Ectodermal cell (in vitro differentiated cells): ENCODE measurements around the gene CD79A.

Source experiments
- H3K27ac ChIP-seq: 2 replicates; pipeline ENCODE4 v1.7.0; 2013; ENCODE audit warnings: mild to moderate bottlenecking, low read depth, low read length; ENCODE audit not compliant: insufficient read depth, poor library complexity, severe bottlenecking
- H3K27me3 ChIP-seq: 2 replicates; pipeline ENCODE4 v1.7.0; 2013; ENCODE audit warnings: mild to moderate bottlenecking, low read length; ENCODE audit not compliant: insufficient read depth, control insufficient read depth, poor library complexity, severe bottlenecking
- H3K36me3 ChIP-seq: one replicate; pipeline ENCODE4 v1.7.0; 2013; ENCODE audit warnings: low read length; ENCODE audit not compliant: control insufficient read depth, insufficient read depth
- H3K4me1 ChIP-seq: one replicate; pipeline ENCODE4 v1.7.0; 2013; ENCODE audit warnings: low read length; ENCODE audit not compliant: control insufficient read depth, insufficient read depth
- H3K4me3 ChIP-seq: 2 replicates; pipeline ENCODE4 v1.7.0; 2013; ENCODE audit warnings: low read depth, low read length, control low read depth; ENCODE audit not compliant: insufficient read depth
- H3K9me3 ChIP-seq: 2 replicates; pipeline ENCODE4 v1.7.0; 2013; ENCODE audit warnings: mild to moderate bottlenecking, low read length, moderate library complexity; ENCODE audit not compliant: control insufficient read depth
- WGBS, 2 experiments: methylation state at CpG; one replicate each; pipeline ENCODE4 v1.1.7; 2013; ENCODE audit warnings: missing lambda C conversion rate in 2 of 2; 5-methylcytosine and 5-hydroxymethylcytosine counted together

CD79A gene

GRCh38 chr19:41862445-41862986, 14.6 kb upstream of the CD79A start:
- Histone ChIP-seq H3K4me1 (peaks cover 17% of the 10 kb centered on the region), H3K27ac (no peak overlapping the region), H3K9me3 (no peaks in the 10 kb centered on the region), H3K27me3 (no peaks in the 10 kb centered on the region), H3K4me3 (no peak overlapping the region), H3K36me3 (peaks cover 42% of the 10 kb centered on the region)
- 80 to 96% methylated on average over 1 to 2 of the region's 2 CpGs for WGBS, 2 experiments

- Histone ChIP-seq H3K36me3 (peaks cover 50% of the 10 kb centered on the region), H3K4me1 (peaks cover 17% of the 10 kb centered on the region), H3K9me3 (no peaks in the 10 kb centered on the region), H3K27ac (no peak overlapping the region), H3K4me3 (no peak overlapping the region), H3K27me3 (no peaks in the 10 kb centered on the region)
- WGBS, 2 experiments: 94 to 95% methylated on average over 11 of the region's 11 CpGs
These were observed 13.7 kb upstream of the CD79A start for GRCh38 chr19:41863209-41863931.

- Histone ChIP-seq H3K27me3 (no peaks in the 10 kb centered on the region), H3K36me3 (peaks cover 59% of the 10 kb centered on the region), H3K27ac (no peak overlapping the region), H3K9me3 (no peaks in the 10 kb centered on the region), H3K4me3 (no peak overlapping the region), H3K4me1 (peaks cover 17% of the 10 kb centered on the region)
- 97 to 98% methylated on average over 5 of the region's 5 CpGs for WGBS, 2 experiments
These were observed 12.7 kb upstream of the CD79A start for GRCh38 chr19:41864374-41864773.

- WGBS, 2 experiments: 91 to 100% methylated on average over 3 of the region's 3 CpGs
- Histone ChIP-seq H3K4me3 (no peak overlapping the region), H3K4me1 (peaks cover 16% of the 10 kb centered on the region), H3K27ac (no peak overlapping the region), H3K36me3 (peaks cover 68% of the 10 kb centered on the region), H3K9me3 (no peaks in the 10 kb centered on the region), H3K27me3 (no peaks in the 10 kb centered on the region)
These were observed 10.8 kb upstream of the CD79A start for GRCh38 chr19:41866284-41866683.

- Histone ChIP-seq H3K36me3 (peaks cover 47% of the 10 kb centered on the region), H3K27me3 (no peaks in the 10 kb centered on the region), H3K9me3 (no peaks in the 10 kb centered on the region), H3K27ac (peak overlapping the region; percentile 26), H3K4me3 (no peak overlapping the region), H3K4me1 (no peaks in the 10 kb centered on the region)
- 96 to 97% methylated on average over 10 of the region's 10 CpGs for WGBS, 2 experiments
These were observed 8.7 kb upstream of the CD79A start for GRCh38 chr19:41868120-41868988.

GRCh38 chr19:41868989-41869300, 8.1 kb upstream of the CD79A start:
- 95 to 96% methylated on average over 12 of the region's 12 CpGs for WGBS, 2 experiments
- H3K36me3 ChIP-seq: peaks cover 42% of the 10 kb centered on the region
- H3K9me3 ChIP-seq: no peaks in the 10 kb centered on the region
- H3K4me3 ChIP-seq: no peak overlapping the region
- H3K27ac ChIP-seq: no peak overlapping the region
- H3K27me3 ChIP-seq: no peaks in the 10 kb centered on the region
- no peaks in the 10 kb centered on the region for H3K4me1 ChIP-seq

- Histone ChIP-seq H3K27me3 (no peaks in the 10 kb centered on the region), H3K4me3 (no peak overlapping the region), H3K27ac (no peak overlapping the region), H3K9me3 (no peaks in the 10 kb centered on the region), H3K4me1 (no peaks in the 10 kb centered on the region), H3K36me3 (peaks cover 36% of the 10 kb centered on the region)
- 93 to 94% methylated on average over 13 of the region's 13 CpGs for WGBS, 2 experiments
These were observed 7.6 kb upstream of the CD79A start for GRCh38 chr19:41869374-41869955.

GRCh38 chr19:41870401-41870873, 6.6 kb upstream of the CD79A start:
- peaks cover 33% of the 10 kb centered on the region for H3K36me3 ChIP-seq

GRCh38 chr19:41871573-41872383, 5.3 kb upstream of the CD79A start:
- Histone ChIP-seq H3K9me3 (no peaks in the 10 kb centered on the region), H3K36me3 (peaks cover 28% of the 10 kb centered on the region), H3K4me1 (no peaks in the 10 kb centered on the region), H3K27me3 (no peaks in the 10 kb centered on the region), H3K4me3 (no peak overlapping the region), H3K27ac (peak overlapping the region; percentile 26)
- WGBS, 2 experiments: 92 to 93% methylated on average over 16 of the region's 16 CpGs

More at GRCh38 chr19:41870401-41870873, 6.6 kb upstream of the CD79A start:
- WGBS, 2 experiments: 91 to 98% methylated on average over 3 of the region's 3 CpGs
- Histone ChIP-seq H3K4me1 (no peaks in the 10 kb centered on the region), H3K9me3 (no peaks in the 10 kb centered on the region), H3K27ac (no peak overlapping the region), H3K4me3 (no peak overlapping the region), H3K27me3 (no peaks in the 10 kb centered on the region)
